OCI-LY7 (cell line): Measurements from ENCODE around the gene TMEM132A. TPM values are rescaled to one million over a fixed set of nuclear protein-coding genes. Genes with fewer than 3 reads are reported as not detected.
A peak's percentile ranks its signal among the peaks of the same experiment; 100 is the strongest.

Experiments
- BruUV-seq: library from RNA; stranded (reverse); fragments of 400-500 nt; replicated peaks from 2 replicates; lab custom pipeline; 2021; lab: Mats Ljungman, UMichigan
- CTCF ChIA-PET: fragments of 300-600 bp; sonication (Branson Sonifier 250); formaldehyde crosslinking; loops from one replicate; lab custom pipeline; 2022; ENCODE audit warnings: antibody characterized with exemption; ENCODE audit not compliant: unreplicated experiment; lab: Charles Lee
- POLR2A ChIA-PET: fragments of 300-600 bp; sonication (Branson Sonifier 250); formaldehyde crosslinking; loops from one replicate; lab custom pipeline; 2022; ENCODE audit warnings: antibody characterized with exemption; lab: Charles Lee
- DNase-seq: peaks from one replicate; pipeline ENCODE4 v3.0.0-alpha.2; 2015; ENCODE audit warnings: low spot score
- H2AFZ ChIP-seq: fragments of 200-600 bp; sonication (generic), shearing (Covaris generic); 2 replicates; pipeline ENCODE4 v1.6.1; 2014; ENCODE audit warnings: mild to moderate bottlenecking, antibody characterized with exemption, low read length, moderate library complexity
- H3K27ac ChIP-seq: fragments of 200-600 bp; sonication (generic); 2 replicates; pipeline ENCODE4 v1.5.1; 2014; ENCODE audit warnings: mixed run types, low read depth, mild to moderate bottlenecking, moderate library complexity, low read length, inconsistent platforms; ENCODE audit not compliant: poor library complexity, severe bottlenecking
- H3K36me3 ChIP-seq: fragments of 200-600 bp; sonication (generic); 2 replicates; pipeline ENCODE4 v1.6.1; 2014; ENCODE audit warnings: mild to moderate bottlenecking, antibody characterized with exemption, low read length, moderate library complexity, mixed read lengths; ENCODE audit not compliant: insufficient read depth
- H3K4me1 ChIP-seq: fragments of 200-600 bp; sonication (generic); 2 replicates; pipeline ENCODE4 v1.5.1; 2014; ENCODE audit warnings: mild to moderate bottlenecking, low read length; ENCODE audit not compliant: insufficient read depth, poor library complexity, severe bottlenecking
- H3K4me2 ChIP-seq: fragments of 200-600 bp; sonication (generic); 2 replicates; pipeline ENCODE4 v1.6.1; 2014; ENCODE audit warnings: mild to moderate bottlenecking, low read length
- H3K4me3 ChIP-seq: fragments of 200-600 bp; sonication (generic); 2 replicates; pipeline ENCODE4 v1.5.1; 2014; ENCODE audit warnings: mild to moderate bottlenecking, low read depth, low read length; ENCODE audit not compliant: poor library complexity, severe bottlenecking
- H3K79me2 ChIP-seq: fragments of 200-600 bp; sonication (generic); 2 replicates; pipeline ENCODE4 v1.6.1; 2016; ENCODE audit warnings: low read depth, mild to moderate bottlenecking, low read length, moderate library complexity, mixed read lengths; ENCODE audit not compliant: insufficient read depth
- H3K9me2 ChIP-seq: fragments of 200-600 bp; sonication (generic); 2 replicates; pipeline ENCODE4 v1.6.1; 2016; ENCODE audit warnings: mild to moderate bottlenecking, low read length, mixed read lengths; ENCODE audit not compliant: insufficient read depth
- H3K9me3 ChIP-seq: fragments of 200-600 bp; sonication (generic); 2 replicates; pipeline ENCODE4 v1.6.1; 2014; ENCODE audit warnings: mild to moderate bottlenecking, mixed run types, low read length, mixed read lengths
- H4K20me1 ChIP-seq: fragments of 200-600 bp; sonication (generic); 2 replicates; pipeline ENCODE4 v1.6.1; 2014; ENCODE audit warnings: mild to moderate bottlenecking, antibody characterized with exemption, low read length, moderate library complexity, mixed read lengths; ENCODE audit not compliant: insufficient read depth
- EZH2phosphoT487 ChIP-seq: fragments of 200-600 bp; sonication (generic); IDR thresholded peaks from 2 replicates; pipeline ENCODE4 v1.6.1; 2018; ENCODE audit warnings: low read depth, borderline replicate concordance, mild to moderate bottlenecking, mixed run types, antibody characterized with exemption, low read length, moderate library complexity, mixed read lengths
- intact Hi-C: fragments of 100-400 bp; cut with micrococcal nuclease; formaldehyde crosslinking; loops from one replicate; pipeline ENCODE4 v1.10.0; 2022; ENCODE audit not compliant: unreplicated experiment
- total RNA-seq, 2 experiments: library from RNA; depleted of rRNA in 1 of 2; stranded (reverse); fragments of >200 nt in 1 of 2; shearing (Covaris generic) in 1 of 2; gene quantifications; 2 replicates each; pipeline ENCODE4 v1.2.3, GENCODE V29; 2014 to 2022
- TF ChIP-seq, protein P1 (sequence below): fragments of 200-600 bp; sonication (generic); conservative IDR thresholded peaks from 2 replicates; pipeline ENCODE4 v1.5.1; 2014; ENCODE audit warnings: mild to moderate bottlenecking, antibody characterized with exemption, low read length, moderate library complexity, mixed read lengths

TMEM132A gene
- total RNA-seq, 2 experiments from 2014 or later: 5.5 to 8.9 TPM

DNA sequence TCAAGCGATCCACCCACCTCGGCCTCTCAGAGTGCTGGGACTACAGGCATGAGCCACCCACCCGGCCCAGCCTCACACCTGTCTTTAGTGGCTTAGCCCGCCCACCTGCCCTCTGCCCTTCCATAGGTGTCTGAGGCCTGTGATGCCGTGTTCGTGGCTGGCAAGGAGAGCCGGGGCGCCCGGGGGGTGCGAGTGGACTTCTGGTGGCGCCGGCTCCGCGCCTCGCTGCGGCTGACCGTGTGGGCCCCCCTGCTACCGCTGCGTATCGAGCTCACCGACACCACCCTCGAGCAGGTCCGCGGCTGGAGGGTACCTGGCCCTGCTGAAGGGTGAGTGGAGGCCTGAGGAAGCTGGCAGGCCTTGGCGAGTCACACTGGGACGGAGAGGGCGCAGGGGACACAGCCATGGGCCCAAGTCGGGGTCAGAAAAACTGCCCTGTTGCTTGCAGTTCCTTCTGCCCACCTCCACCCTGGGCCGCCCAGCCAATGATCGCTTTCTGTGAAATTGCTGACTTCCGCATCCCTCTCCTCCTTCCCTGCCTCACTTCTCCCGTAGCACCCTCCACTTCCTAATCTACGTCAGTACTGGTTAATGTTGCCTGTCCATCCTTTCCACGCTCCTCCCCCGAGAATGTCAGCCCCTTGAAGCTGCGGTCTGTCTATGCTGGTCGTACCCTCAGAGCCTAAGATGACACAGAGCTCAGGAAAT lies 9.3 kb downstream of the TMEM132A start:
- Histone ChIP-seq H3K4me3 (no peak overlapping the region), H2AFZ (peak overlapping the region; percentile 52; the same call in 1 of the 2 replicates), H3K4me2 (peak overlapping the region; percentile 69), H3K79me2 (no peaks in the 10 kb centered on the region), H4K20me1 (no peaks in the 10 kb centered on the region), H3K9me2 (no peaks in the 10 kb centered on the region), H3K36me3 (no peaks in the 10 kb centered on the region), H3K9me3 (no peaks in the 10 kb centered on the region), H3K4me1 (peaks cover 29% of the 10 kb centered on the region), H3K27ac (peak overlapping the region; percentile 75)
- ChIA-PET CTCF (no interaction called here), POLR2A (interaction anchor here (1.0 to 3.0 kb wide), 3 partner anchors 16 to 20 kb away, joined by 3 to 14 read pairs (median 10); partner anchors contain the start of gene TMEM109)
- DNase-seq: no peak
- no TSS peak for BruUV-seq
- intact Hi-C loops: no loop called here
- TF ChIP-seq EZH2phosphoT487: no peak
- TF ChIP-seq, protein P1, sequence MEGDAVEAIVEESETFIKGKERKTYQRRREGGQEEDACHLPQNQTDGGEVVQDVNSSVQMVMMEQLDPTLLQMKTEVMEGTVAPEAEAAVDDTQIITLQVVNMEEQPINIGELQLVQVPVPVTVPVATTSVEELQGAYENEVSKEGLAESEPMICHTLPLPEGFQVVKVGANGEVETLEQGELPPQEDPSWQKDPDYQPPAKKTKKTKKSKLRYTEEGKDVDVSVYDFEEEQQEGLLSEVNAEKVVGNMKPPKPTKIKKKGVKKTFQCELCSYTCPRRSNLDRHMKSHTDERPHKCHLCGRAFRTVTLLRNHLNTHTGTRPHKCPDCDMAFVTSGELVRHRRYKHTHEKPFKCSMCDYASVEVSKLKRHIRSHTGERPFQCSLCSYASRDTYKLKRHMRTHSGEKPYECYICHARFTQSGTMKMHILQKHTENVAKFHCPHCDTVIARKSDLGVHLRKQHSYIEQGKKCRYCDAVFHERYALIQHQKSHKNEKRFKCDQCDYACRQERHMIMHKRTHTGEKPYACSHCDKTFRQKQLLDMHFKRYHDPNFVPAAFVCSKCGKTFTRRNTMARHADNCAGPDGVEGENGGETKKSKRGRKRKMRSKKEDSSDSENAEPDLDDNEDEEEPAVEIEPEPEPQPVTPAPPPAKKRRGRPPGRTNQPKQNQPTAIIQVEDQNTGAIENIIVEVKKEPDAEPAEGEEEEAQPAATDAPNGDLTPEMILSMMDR: no peak

DNA sequence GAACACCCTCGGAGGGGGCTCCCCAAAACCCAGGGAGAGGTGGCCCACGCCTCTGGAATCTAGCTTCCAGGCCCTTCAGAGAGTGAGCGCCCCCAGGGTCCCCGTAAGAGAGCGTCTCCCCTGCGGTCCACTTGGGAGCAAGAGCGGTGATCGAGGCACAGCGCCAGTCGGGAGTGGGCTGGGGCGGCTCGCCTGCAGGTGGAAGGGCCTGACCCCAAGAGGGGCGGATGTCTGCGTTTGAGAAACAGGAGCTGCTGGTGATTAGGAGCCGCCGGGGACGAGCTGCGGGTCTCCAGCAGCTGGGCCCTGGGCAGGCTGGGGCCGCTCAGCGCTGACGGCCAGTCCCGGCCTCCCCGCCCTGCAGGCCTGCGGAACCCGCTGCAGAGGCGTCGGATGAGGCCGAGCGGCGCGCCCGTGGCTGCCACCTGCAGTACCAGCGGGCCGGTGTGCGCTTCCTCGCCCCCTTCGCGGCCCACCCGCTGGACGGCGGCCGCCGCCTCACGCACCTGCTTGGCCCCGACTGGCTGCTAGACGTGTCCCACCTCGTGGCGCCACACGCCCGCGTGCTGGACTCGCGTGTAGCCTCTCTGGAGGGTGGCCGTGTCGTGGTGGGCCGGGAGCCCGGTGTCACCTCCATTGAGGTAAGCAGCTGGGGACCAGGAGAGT lies 10.0 kb downstream of the TMEM132A start:
- Histone ChIP-seq H3K9me2 (no peaks in the 10 kb centered on the region), H3K4me1 (peaks cover 29% of the 10 kb centered on the region), H3K79me2 (no peaks in the 10 kb centered on the region), H3K27ac (no peak overlapping the region), H2AFZ (no peak overlapping the region), H3K4me2 (no peak overlapping the region), H3K9me3 (no peaks in the 10 kb centered on the region), H4K20me1 (no peaks in the 10 kb centered on the region), H3K36me3 (peaks cover 2% of the 10 kb centered on the region; the same call in 1 of the 2 replicates), H3K4me3 (no peak overlapping the region)
- no peak for DNase-seq
- TF ChIP-seq, protein P1: no peak
- no peak for TF ChIP-seq EZH2phosphoT487
- ChIA-PET POLR2A (interaction anchor here (1.0 to 1.4 kb wide), 2 partner anchors 17 to 19 kb away, joined by 3 read pairs; no protein-coding TSS in a partner anchor), CTCF (no interaction called here)
- no TSS peak for BruUV-seq
- intact Hi-C loops: no loop called here
